ENCODE data around the gene PAWR. TPM values are rescaled to one million over a fixed set of nuclear protein-coding genes. Genes with fewer than 3 reads are reported as not detected.

The PAWR gene
- total RNA-seq, 1 donor, result 15.0 TPM

GRCh38 chr12:79563021-79563740 is 127.6 kb downstream of the PAWR start:
- no peak overlapping the region for H3K4me3 ChIP-seq (ENCODE audit: low read depth, low read length)
- DNase-seq (ENCODE audit: low read depth), result no peak
- TF ChIP-seq, protein P1, sequence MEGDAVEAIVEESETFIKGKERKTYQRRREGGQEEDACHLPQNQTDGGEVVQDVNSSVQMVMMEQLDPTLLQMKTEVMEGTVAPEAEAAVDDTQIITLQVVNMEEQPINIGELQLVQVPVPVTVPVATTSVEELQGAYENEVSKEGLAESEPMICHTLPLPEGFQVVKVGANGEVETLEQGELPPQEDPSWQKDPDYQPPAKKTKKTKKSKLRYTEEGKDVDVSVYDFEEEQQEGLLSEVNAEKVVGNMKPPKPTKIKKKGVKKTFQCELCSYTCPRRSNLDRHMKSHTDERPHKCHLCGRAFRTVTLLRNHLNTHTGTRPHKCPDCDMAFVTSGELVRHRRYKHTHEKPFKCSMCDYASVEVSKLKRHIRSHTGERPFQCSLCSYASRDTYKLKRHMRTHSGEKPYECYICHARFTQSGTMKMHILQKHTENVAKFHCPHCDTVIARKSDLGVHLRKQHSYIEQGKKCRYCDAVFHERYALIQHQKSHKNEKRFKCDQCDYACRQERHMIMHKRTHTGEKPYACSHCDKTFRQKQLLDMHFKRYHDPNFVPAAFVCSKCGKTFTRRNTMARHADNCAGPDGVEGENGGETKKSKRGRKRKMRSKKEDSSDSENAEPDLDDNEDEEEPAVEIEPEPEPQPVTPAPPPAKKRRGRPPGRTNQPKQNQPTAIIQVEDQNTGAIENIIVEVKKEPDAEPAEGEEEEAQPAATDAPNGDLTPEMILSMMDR (IDR thresholded peaks at IDR 0.05; ENCODE audit: insufficient read depth, low read length), result no peak

DNA sequence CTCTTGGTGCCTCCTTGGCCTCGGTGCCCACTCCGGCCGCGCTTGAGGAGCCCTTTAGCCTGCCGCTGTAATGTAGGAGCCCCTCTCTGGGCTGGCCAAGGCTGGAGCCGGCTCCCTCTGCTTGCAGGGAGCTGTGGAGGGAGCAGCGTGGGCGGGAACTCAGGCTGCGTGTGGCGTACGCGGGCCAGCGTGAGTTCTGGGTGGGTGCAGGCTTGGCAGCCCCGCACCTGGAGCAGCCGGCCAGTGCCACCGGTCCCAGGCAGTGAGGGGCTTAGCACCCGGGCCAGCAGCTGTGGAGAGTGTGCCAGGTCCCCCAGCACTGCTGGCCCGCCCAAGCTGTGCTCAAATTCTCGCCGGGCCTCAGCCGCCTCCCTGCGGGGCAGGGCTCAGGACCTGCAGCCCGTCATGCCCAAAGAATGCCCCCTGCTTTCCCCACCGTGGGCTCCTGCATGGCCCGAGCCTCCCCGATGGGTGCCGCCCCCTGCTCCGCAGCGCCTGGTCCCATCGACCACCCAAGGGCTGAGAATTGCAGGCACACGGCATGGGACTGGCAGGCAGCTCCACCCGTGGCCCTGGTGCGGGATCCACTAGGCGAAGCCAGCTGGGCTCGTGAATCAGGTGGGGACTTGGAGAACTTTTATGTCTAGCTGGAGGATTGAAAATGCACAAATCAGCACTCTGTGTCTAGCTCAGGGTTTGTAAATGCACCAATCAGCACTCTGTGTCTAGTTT is 129.2 kb downstream of the PAWR start:
- TF ChIP-seq, protein P1 (IDR thresholded peaks at IDR 0.05; ENCODE audit: insufficient read depth, low read length), result no peak

GRCh38 chr12:79560225-79560889 is 130.4 kb downstream of the PAWR start:
- DNase-seq (ENCODE audit: low read depth), result peak; percentile 5
- TF ChIP-seq, protein P1 (IDR thresholded peaks at IDR 0.05; ENCODE audit: insufficient read depth, low read length), result no peak
- no peak overlapping the region for H3K4me3 ChIP-seq (ENCODE audit: low read depth, low read length)

More for the DNA sequence above, 129.2 kb downstream of the PAWR start:
- no peak for DNase-seq (ENCODE audit: low read depth)
- H3K4me3 ChIP-seq (ENCODE audit: low read depth, low read length), result no peak overlapping the region

- TF ChIP-seq, protein P1 (IDR thresholded peaks at IDR 0.05; ENCODE audit: insufficient read depth, low read length), result no peak
- H3K4me3 ChIP-seq (ENCODE audit: low read depth, low read length), result no peak overlapping the region
- DNase-seq (ENCODE audit: low read depth), result no peak
Observed at GRCh38 chr12:79559591-79559990, 131.2 kb downstream of the PAWR start.

DNA sequence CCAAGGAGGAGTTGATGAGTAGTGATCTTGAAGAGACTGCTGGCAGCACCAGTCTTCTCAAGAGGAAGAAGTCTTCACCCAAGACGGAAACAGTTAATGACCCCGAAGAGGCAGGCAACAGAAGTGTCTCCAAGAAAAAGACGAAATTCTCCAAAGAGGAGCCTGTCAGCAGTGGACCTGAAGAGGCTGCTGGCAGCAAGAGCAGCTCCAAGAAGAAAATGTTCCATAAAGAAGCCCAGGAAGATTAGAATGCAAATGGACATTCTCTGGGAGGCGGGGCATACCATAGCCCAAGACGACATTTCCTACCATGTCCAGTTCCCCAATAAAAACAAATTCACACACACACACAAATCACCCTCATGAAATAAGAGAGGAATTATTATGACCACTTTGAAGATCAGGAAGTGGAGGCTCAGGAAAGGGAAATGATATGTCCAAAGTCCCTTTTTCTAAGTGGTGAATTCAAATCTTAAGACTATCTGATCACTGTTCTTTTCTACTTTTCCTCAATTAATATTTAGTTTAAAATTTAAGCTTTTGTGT is 131.8 kb downstream of the PAWR start:
- TF ChIP-seq, protein P1 (IDR thresholded peaks at IDR 0.05; ENCODE audit: insufficient read depth, low read length), result no peak
- DNase-seq (ENCODE audit: low read depth), result no peak
- no peak overlapping the region for H3K4me3 ChIP-seq (ENCODE audit: low read depth, low read length)

GRCh38 chr12:79557690-79558315 is 133.0 kb downstream of the PAWR start:
- no peak overlapping the region for H3K4me3 ChIP-seq (ENCODE audit: low read depth, low read length)
- TF ChIP-seq, protein P1 (IDR thresholded peaks at IDR 0.05; ENCODE audit: insufficient read depth, low read length), result no peak
- peak; percentile 81 for DNase-seq (ENCODE audit: low read depth)
